DND-41 (cell line): ENCODE measurements around the gene ANTKMT.

ENCODE experiments used
- EZH2 ChIP-seq: IDR thresholded peaks from 3 replicates; pipeline ENCODE4 v1.6.1; 2012; ENCODE audit warnings: borderline replicate concordance, low read depth, mild to moderate bottlenecking, moderate library complexity, low read length, inconsistent platforms; ENCODE audit not compliant: severe bottlenecking
- TF ChIP-seq, protein P1 (sequence below): IDR thresholded peaks from 2 replicates; pipeline ENCODE4 v1.5.1; 2012; ENCODE audit warnings: borderline replicate concordance, low read length, moderate library complexity, mild to moderate bottlenecking; ENCODE audit not compliant: poor library complexity, severe bottlenecking; ENCODE audit errors: extremely low read depth

DNA sequence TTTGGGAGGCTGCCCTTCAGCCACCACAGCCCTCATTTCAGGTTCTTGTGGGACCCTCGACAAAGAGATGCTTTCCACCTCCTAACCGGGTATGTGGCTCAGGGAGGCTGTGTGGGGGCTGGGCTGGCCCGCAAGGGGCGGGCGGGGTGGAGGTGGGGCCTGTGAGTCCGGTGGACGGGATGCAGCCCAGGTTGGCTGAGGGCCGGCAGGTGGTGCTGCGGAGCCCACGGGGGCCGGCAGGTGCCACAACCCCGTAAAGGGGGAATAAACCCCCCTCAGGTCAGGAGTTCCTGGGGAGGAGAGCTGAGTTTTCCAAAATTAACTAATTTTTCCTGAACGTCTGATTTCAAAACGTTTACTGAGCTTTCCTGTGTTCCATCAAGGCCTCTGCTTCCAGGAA lies 24.8 kb downstream of the ANTKMT start:
- no peak for TF ChIP-seq EZH2
- TF ChIP-seq, protein P1, sequence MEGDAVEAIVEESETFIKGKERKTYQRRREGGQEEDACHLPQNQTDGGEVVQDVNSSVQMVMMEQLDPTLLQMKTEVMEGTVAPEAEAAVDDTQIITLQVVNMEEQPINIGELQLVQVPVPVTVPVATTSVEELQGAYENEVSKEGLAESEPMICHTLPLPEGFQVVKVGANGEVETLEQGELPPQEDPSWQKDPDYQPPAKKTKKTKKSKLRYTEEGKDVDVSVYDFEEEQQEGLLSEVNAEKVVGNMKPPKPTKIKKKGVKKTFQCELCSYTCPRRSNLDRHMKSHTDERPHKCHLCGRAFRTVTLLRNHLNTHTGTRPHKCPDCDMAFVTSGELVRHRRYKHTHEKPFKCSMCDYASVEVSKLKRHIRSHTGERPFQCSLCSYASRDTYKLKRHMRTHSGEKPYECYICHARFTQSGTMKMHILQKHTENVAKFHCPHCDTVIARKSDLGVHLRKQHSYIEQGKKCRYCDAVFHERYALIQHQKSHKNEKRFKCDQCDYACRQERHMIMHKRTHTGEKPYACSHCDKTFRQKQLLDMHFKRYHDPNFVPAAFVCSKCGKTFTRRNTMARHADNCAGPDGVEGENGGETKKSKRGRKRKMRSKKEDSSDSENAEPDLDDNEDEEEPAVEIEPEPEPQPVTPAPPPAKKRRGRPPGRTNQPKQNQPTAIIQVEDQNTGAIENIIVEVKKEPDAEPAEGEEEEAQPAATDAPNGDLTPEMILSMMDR = peak; percentile 14
